ENCODE measurements around the gene PGBD4. TPM values are rescaled to one million over a fixed set of nuclear protein-coding genes. Genes with fewer than 3 reads are reported as not detected.

PGBD4 gene
- 2.9 and 3.3 TPM in 2 replicates for total RNA-seq

DNA sequence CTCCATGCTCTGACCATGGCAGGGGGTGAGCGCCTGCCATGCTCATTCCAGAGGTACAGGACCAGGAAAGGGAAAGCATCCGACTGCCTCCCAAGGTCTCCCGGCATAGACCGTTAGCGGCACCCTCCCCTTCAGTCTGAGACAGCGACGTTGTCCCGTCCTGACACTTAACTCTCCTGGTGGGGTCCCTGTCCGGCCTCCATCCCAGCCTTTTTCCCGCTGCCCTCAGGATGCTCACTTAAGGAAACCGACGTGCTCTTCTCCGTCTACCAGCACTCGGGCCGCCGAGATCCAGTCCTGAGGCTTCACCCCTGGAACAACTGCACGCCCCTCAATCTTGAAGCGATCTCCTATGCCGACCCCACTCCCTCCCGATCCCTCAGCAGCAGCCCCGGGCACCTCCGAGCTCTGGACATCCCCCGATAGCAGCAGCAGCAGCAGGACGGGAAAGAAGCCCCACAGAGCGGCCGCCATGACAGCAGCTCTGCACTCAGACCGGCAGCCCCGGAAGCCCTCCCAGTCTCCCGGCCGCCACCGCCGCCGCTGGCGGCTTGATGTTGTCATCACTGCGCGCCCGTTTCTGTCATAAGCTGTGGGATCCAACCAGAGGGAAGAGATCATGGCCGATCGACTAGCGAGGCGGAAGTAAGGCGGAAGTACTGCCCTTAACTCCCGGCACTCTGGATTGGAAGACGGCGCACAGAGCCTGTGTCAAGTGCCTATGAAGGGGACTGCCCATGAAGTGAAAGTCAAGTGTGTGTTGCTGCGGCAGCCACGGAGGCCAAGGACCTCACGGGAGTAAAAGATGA, at the start of gene PGBD4, which contains the start of gene EMC7:
PGBD4 (plus strand) TSS at position 718 of the 809 bp plus-strand sequence. CDS start 449 bp downstream, outside the sequence.
EMC7 (minus strand) TSS at position 497 of the 809 bp plus-strand sequence; CDS start at position 474, 23 bp downstream.

Other genes starting within 250 kb of the PGBD4 start
- gene CHRM5, start 133.6 kb upstream of the PGBD4 start, total RNA-seq = under 0.01 TPM in 1 of 2 replicates, not detected in the other
- 35.8 and 51.7 TPM in 2 replicates for gene AVEN, start 62.9 kb upstream of the PGBD4 start, total RNA-seq
- 44.8 and 71.0 TPM in 2 replicates for gene EMC7, start 221 bp upstream of the PGBD4 start, total RNA-seq
- 56.1 and 56.4 TPM in 2 replicates for gene KATNBL1, start 108.0 kb downstream of the PGBD4 start, total RNA-seq
- gene EMC4, start 122.9 kb downstream of the PGBD4 start, total RNA-seq = 107 and 183 TPM in 2 replicates
- gene SLC12A6, start 235.7 kb downstream of the PGBD4 start, total RNA-seq = 12.3 and 12.8 TPM in 2 replicates
- gene NOP10, start 241.1 kb downstream of the PGBD4 start, total RNA-seq = 116 and 182 TPM in 2 replicates
- 0.05 TPM in 1 of 2 replicates, not detected in the other for gene NUTM1, start 241.2 kb downstream of the PGBD4 start, total RNA-seq